GM19240 (cell line): ENCODE results near the gene MTHFS.
A peak's percentile ranks its signal among the peaks of the same experiment; 100 is the strongest.

Source experiments
- DNase-seq: peaks from one replicate; pipeline ENCODE4 v3.0.0; 2011; ENCODE audit warnings: low spot score; ENCODE audit not compliant: insufficient read length

MTHFS gene

GRCh38 chr15:79875213-79875612, 21.6 kb downstream of the MTHFS start:
- DNase-seq, result no peak

GRCh38 chr15:79874242-79874641, 22.6 kb downstream of the MTHFS start:
- no peak for DNase-seq

GRCh38 chr15:79872358-79873017, 24.3 kb downstream of the MTHFS start:
- DNase-seq, result no peak

- no peak for DNase-seq
These were observed 28.3 kb downstream of the MTHFS start for GRCh38 chr15:79868554-79868953.

GRCh38 chr15:79863886-79864285, 32.9 kb downstream of the MTHFS start:
- no peak for DNase-seq

GRCh38 chr15:79862191-79862590, 34.6 kb downstream of the MTHFS start:
- DNase-seq, result no peak

- no peak for DNase-seq
These were observed 36.2 kb downstream of the MTHFS start for GRCh38 chr15:79860661-79861060.

GRCh38 chr15:79858469-79858868, 38.3 kb downstream of the MTHFS start:
- DNase-seq, result no peak

GRCh38 chr15:79853492-79854328, 43.1 kb downstream of the MTHFS start:
- peak; percentile 38 for DNase-seq

- no peak for DNase-seq
These were observed 47.0 kb downstream of the MTHFS start for GRCh38 chr15:79849789-79850188.

GRCh38 chr15:79846539-79846938, 50.3 kb downstream of the MTHFS start:
- no peak for DNase-seq

- no peak for DNase-seq
These were observed 52.6 kb downstream of the MTHFS start for GRCh38 chr15:79844221-79844620.

- no peak for DNase-seq
These were observed 59.0 kb downstream of the MTHFS start for GRCh38 chr15:79837846-79838245.

GRCh38 chr15:79834495-79834894, 62.3 kb downstream of the MTHFS start:
- DNase-seq, result no peak

GRCh38 chr15:79832367-79833120, 64.3 kb downstream of the MTHFS start:
- DNase-seq, result no peak

- no peak for DNase-seq
These were observed 65.2 kb downstream of the MTHFS start for GRCh38 chr15:79831604-79832003.

- no peak for DNase-seq
These were observed 66.9 kb downstream of the MTHFS start for GRCh38 chr15:79829950-79830349.

- DNase-seq, result no peak
These were observed 68.4 kb downstream of the MTHFS start for GRCh38 chr15:79828447-79828846.

- no peak for DNase-seq
These were observed 70.0 kb downstream of the MTHFS start for GRCh38 chr15:79826800-79827199.

GRCh38 chr15:79824136-79824701, 72.6 kb downstream of the MTHFS start:
- DNase-seq, result no peak

- DNase-seq, result no peak
These were observed 76.0 kb downstream of the MTHFS start for GRCh38 chr15:79820820-79821219.

GRCh38 chr15:79820176-79820575, 76.6 kb downstream of the MTHFS start:
- no peak for DNase-seq
